CD4-positive, alpha-beta T cell treated with Interleukin-17A for 1 hour (primary cell): ENCODE results near the gene ACTN1.
A peak's percentile ranks its signal among the peaks of the same experiment; 100 is the strongest.
"Not testable (repeated sequence)": the region's sequence is repeated elsewhere in the genome, so short reads cannot be mapped to it uniquely, and the experiment has no call there.

ENCODE experiments used
- DNase-seq: peaks from one replicate; pipeline ENCODE4 v3.0.0-alpha.2; 2020

The ACTN1 gene

GRCh38 chr14:68986225-68986624, 7.1 kb upstream of the ACTN1 start:
- DNase-seq: no peak

GRCh38 chr14:68984686-68985085, 5.6 kb upstream of the ACTN1 start:
- no peak for DNase-seq

DNA sequence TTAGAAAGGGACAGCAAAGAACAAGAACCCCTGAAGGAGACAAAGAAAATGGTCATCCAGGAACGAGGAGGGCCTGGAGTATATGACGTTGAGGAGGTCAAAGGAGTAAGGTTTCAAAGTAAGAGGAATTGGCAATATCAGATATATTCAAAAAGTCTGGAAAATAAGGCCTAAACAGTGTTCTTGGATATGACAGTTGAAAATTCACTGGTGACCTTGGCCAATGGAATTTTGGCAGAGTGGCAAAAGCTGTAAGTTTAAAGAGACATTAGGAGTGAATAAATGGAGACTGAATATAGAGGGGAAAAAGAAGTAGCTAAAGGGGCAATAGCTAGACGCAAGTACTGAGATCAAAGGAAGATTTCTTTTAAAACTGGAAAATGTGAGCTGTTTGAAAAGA, 4.1 kb upstream of the ACTN1 start:
- DNase-seq: no peak

- no peak for DNase-seq
These were observed 3.5 kb upstream of the ACTN1 start for GRCh38 chr14:68982581-68982980.

GRCh38 chr14:68981539-68981976, 2.5 kb upstream of the ACTN1 start:
- no peak for DNase-seq

GRCh38 chr14:68981139-68981538, 2.0 kb upstream of the ACTN1 start:
- no peak for DNase-seq

DNA sequence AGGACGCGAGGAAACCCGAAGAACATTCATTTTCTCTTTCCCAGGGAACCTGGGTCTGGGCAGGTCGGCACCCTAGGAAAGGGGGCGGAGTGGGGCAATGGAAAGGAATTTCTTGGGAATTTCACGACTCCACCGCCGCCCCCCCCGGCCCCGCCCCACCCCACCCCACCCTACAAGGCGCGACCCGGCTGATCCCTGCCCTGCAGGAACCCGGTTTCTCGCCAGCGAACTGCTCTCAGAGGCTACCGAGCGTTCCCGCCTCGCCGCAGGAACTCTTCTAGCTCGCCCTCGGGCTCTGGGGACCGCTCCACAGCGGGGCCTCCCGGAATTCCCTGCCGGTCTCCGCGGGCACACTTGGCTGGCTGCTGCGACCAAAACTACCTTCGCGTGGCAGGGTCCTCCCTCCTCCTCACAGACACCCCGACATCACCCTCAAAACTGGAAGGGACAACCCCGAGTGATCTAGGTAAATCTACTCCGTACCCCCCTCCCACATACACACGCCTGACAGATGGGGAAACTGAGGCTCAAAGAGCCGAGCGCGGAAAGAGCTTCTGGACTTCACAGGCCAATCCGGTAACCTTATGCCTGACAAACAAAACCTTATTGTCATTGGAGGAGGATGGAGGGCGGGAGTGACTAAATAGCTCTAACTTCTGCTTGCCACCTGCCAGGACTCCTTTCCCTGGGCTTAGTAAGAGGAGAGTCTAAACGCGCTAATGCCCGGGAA, 785 bp upstream of the ACTN1 start:
- no peak for DNase-seq

DNA sequence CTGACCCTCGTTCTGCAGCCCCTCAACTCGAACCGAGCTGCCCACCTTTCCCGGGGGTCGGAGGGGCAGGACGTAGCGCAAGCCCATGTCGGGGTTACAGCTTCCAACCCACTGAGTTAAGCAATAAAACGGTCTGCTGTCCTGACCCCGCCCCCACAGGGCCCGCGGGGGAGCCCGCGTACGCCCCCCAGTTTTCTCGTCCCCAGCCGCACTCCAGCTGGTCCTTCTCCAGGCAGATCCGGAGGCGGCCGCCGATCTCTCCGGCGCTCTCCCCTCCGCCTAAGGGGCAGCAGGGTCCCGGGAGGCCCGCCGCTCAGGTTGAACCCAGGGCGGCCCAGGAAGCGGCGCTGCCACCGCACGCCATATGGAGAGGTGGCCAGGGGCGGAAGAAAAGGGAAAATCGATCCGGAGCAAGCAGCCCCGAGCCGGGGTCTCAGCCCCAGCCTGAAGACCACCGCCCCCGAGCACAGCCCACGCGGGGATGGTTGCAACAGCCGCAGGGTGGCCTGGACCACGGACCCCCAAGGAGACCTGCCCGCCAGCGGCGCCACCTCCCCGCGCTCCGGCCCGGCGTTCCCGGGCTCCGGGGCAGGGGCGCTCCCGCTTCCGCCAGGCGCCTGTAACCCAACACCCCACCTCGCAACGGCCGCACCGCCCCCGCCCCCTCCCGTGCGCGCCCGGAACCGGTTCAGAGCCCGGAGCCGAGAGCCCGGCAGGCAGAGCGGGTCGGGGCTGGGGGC, 760 bp downstream of the ACTN1 start:
- peak; percentile 24 for DNase-seq

DNA sequence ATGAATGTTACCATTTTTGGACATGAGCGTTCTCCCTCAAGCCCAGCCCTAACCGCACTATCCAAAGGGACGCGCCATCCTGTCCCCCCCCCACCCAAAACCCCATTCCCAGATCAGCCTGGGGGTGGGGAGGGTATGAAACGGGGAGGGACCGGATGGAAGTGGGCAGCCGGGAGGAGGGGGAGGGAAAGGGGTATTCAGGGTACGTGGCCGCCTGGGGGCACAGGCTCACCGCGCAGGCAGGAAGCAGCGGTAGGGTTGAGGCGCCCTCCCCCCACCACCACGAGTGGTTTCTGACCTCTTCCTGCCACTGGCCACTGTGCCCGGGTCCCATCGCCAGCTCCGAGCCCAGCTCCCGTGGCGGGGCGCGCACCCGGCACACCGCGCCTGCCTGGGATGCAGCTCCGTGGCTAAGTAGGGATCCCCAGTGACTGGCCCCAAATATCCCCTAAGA, 1.4 kb downstream of the ACTN1 start:
- peak; percentile 55 for DNase-seq

DNA sequence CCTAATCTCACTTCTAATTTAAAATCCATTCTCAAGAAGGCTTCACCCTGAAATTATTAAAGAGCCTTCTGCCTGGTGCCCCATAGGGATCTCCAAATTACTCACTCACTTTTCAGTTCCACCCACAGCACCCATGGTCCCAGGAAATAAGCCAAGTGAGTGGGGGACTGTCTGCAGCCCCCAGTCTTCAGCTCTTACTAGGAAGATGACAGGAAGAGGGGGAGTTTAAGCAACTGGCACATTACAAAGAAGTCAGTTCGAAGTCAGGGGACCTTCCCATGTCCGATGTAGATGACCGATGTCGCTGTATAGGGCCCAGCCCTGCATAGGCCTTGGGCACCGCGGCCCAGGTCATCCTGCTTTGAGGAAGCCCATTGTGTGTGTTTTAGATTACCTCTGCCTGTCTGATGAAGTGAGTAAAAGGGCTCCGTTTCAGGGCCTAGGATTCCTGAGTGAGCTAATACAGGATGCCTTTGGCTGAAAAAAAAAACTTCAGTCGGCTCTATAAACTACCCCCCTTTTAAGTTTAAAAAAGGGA, 1.9 kb downstream of the ACTN1 start:
- no peak for DNase-seq

GRCh38 chr14:68976160-68977067, 2.7 kb downstream of the ACTN1 start:
- no peak for DNase-seq

DNA sequence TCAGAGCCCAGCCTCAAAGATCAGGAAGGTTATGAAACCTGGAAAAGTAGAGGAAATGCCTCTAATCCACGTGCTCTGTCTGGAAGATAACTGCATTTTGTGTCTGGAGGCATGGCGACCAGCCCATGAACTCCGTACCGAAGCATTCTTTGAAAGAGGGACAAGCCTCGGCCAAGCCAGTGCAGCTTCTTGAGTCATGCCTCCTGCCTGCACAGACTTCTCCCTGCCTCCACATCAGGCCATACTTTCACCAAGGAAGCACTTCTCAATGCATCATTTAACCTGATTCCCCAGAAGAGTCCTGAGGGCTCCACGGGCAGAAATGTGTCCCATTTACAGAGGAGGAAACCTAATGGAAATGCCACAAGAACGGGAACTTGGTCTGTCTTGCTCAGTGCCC, 3.4 kb downstream of the ACTN1 start:
- DNase-seq: no peak

DNA sequence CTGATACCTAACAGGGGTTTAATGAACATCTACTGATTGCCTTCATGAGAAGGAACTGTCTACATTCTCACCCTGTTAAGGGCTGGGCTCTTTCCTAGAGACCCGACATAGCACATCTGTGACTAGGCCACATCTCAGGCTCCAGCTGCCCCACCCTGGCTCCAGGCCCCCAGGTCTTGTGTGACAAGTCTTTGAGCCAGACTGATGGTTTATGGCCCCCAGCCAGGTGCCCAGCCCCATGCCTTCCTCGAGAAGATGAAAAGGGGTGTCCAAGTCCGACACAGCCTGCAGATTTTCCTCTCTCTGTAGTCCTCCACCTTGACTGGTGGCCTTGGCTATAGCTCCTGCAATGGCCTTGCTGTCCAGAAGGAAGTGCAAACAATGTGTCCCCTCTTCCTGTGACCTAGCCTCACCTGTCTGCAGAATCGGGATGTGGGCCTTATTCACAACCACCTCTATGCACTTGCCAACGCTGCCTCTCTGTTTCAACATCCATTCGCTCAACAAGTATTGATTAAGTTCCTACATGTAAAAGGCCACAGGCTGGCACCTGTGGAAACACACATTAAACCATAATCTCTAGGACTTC, 4.2 kb downstream of the ACTN1 start:
- DNase-seq: no peak

- no peak for DNase-seq
These were observed 5.5 kb downstream of the ACTN1 start for GRCh38 chr14:68973639-68974038.

GRCh38 chr14:68973219-68973565, 5.9 kb downstream of the ACTN1 start:
- not testable (repeated sequence) for DNase-seq

GRCh38 chr14:68972507-68973218, 6.4 kb downstream of the ACTN1 start:
- no peak for DNase-seq

DNA sequence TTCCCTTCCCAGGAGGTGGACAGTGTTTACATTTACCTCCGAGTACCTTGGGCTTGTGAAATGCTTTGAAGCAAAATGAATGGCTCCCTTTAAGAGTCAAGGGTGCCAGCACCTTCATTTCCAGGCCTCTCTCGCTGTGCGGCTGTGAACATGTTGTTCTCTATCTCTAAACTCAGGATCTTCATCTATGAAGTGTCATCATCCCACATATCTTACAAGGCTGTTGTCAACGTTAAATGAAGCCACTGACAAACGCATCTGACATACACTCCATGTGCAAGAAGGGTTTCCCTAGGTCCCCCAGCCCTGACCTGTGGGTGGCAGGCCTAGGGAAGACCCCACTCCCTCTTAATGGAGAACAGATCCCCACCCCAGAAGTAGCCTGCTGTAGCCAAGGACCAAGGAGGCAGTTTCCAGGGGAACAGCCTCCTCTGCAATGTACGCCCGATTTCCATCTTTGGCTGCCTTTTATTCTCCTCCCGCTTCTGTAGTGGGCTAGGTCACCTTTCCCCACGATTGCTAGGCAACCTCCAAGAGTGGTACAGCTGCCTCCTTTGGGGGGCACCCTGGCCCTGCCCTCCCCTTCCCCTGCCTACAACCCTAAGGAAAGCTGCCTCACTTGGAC, 7.6 kb downstream of the ACTN1 start:
- DNase-seq: no peak

DNA sequence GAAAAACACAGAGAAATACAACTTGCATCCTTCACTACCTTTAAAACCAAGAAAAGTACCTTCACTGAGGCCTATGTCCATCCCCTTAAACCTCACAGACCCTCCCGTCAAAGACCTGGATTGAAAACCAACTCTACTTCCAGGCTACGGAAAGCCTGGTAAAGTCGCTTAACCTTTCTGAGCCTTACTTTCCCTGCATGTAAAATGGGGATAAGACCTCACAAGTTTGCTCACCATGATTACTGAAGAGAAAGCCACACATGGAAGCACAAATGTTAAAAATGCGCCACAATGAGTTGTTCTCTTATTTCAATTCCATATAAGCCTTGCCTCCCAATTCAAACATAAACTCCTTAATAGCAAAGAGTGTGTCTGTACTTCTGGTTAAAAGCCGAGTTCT, 8.4 kb downstream of the ACTN1 start:
- no peak for DNase-seq

DNA sequence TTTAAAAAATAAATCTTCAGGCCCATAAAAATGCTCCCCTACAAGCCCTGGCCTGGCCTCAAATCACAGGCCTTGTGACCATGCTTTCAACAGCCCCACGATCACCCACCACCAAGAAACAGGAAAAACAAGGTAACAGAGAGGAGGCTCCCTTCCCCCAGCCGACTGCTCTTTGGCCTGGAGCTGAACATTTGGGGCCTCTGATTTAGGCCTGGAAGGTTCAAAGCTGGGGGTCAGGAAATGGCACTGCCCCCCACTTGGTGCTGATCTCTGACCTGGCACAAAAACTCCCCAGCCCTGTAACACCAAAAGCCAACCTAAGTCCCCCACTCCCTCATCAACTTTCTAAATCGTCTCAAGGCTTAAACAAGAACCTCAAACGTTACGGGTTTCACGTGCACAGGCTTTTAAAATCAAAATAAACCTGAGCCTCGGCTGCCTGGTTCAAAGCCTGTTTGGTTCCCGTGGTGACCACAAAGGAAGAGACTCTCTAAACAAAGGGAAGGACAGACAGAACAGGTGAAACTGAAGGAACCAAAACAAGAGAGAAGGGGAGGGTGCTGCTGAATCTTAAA, 9.0 kb downstream of the ACTN1 start:
- DNase-seq: peak; percentile 70

DNA sequence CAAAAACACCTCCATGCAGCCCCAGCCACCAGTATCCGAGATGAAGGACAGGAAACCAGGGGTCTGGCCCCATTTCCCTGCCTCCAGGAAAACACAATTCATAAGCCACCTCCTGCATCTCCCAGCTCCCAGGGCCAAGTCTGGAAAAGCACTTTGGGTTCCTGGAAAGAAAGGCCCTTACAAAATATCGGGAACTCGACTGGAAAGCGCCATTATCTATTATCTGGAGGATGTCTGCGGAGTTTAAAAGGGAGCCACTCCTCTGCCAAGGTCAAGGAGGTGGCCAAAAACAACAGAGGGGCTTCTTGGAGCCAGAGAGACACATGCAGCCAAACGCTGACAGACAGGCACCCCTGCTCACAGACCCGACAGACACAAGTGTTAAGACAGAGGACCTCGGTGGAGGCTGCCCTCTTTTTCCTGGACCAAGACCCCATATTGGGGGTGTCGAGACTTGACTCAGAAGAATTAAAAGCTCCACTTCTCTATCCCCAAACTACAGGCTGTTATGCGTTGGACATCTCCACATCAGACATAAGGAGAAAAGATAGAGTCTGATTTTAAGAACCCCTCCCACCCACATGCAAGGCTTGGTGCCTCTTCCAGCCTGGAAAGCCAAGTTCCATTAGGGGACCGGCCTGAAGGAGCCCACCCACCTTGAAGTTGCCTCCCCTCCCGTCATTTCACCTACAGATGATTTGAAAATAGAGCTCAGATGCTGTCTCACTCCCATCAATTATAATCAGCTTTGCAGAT, 9.6 kb downstream of the ACTN1 start:
- no peak for DNase-seq
